WTC11 (cell line): ENCODE data around the gene ZNF516. TPM values are rescaled to one million over a fixed set of nuclear protein-coding genes. Genes with fewer than 3 reads are reported as not detected.

Source experiments
- ATAC-seq: fragments of 200-7000 bp; cut with Tn5 transposase; 2 replicates; pipeline ENCODE4 v1.10.0; 2021; ENCODE audit warnings: mild to moderate bottlenecking, moderate library complexity
- CTCF ChIA-PET: fragments of 300-600 bp; sonication (Branson Sonifier 250); formaldehyde crosslinking; loops from one replicate; lab custom pipeline; 2021; ENCODE audit warnings: antibody characterized with exemption; lab: Charles Lee
- POLR2A ChIA-PET: fragments of 350-600 bp; sonication (Branson Sonifier 250); formaldehyde crosslinking; loops from one replicate; lab custom pipeline; 2021; ENCODE audit warnings: antibody characterized with exemption; lab: Charles Lee
- DNase-seq: peaks from one replicate; pipeline ENCODE4 v3.0.0; 2021; ENCODE audit warnings: low spot score
- H3K27ac Mint-ChIP-seq: 2 replicates; pipeline ENCODE4 v1.8.0; 2021; ENCODE audit warnings: mixed read lengths
- H3K27me3 Mint-ChIP-seq: 2 replicates; pipeline ENCODE4 v1.8.0; 2021; ENCODE audit warnings: low read depth, mild to moderate bottlenecking, moderate library complexity, mixed read lengths
- H3K36me3 Mint-ChIP-seq: 2 replicates; pipeline ENCODE4 v1.8.0; 2021; ENCODE audit warnings: mixed read lengths
- H3K4me1 Mint-ChIP-seq: 2 replicates; pipeline ENCODE4 v1.8.0; 2022; ENCODE audit warnings: mixed read lengths
- H3K4me3 Mint-ChIP-seq: 2 replicates; pipeline ENCODE4 v1.8.0; 2021; ENCODE audit warnings: mild to moderate bottlenecking, moderate library complexity, mixed read lengths
- H3K9me3 Mint-ChIP-seq: 2 replicates; pipeline ENCODE4 v1.8.0; 2021; ENCODE audit warnings: mixed read lengths
- AFF4 ChIP-seq: sonication (generic); formaldehyde crosslinking; IDR thresholded peaks from 2 replicates; pipeline ENCODE4 v1.8.1; 2023; ENCODE audit warnings: mild to moderate bottlenecking, missing genetic modification reagents, borderline replicate concordance
- CREB1 ChIP-seq: sonication (generic); formaldehyde crosslinking; IDR thresholded peaks from 2 replicates; pipeline ENCODE4 v1.8.0; 2023; ENCODE audit warnings: mild to moderate bottlenecking, missing genetic modification reagents
- CTCF ChIP-seq: fragments of 200-600 bp; IDR thresholded peaks from 2 replicates; pipeline ENCODE4 v1.8.0; 2022; ENCODE audit warnings: antibody characterized with exemption
- GABPB1 ChIP-seq: sonication (generic); formaldehyde crosslinking; IDR thresholded peaks from 2 replicates; pipeline ENCODE4 v1.8.1; 2023; ENCODE audit warnings: mild to moderate bottlenecking, missing genetic modification reagents
- NR3C1 ChIP-seq: sonication (generic); formaldehyde crosslinking; conservative IDR thresholded peaks from 2 replicates; pipeline ENCODE4 v1.8.1; 2023; ENCODE audit warnings: low read depth, mild to moderate bottlenecking, missing genetic modification reagents
- OVOL2 ChIP-seq: fragments of 250-450 bp; sonication (Bioruptor Pico); IDR thresholded peaks from 2 replicates; pipeline ENCODE4 v1.9.0; 2021; ENCODE audit warnings: mild to moderate bottlenecking, borderline replicate concordance
- SOX15 ChIP-seq: fragments of 250-450 bp; sonication (Bioruptor Pico); IDR thresholded peaks from 2 replicates; pipeline ENCODE4 v1.9.0; 2021; ENCODE audit warnings: mild to moderate bottlenecking
- STAT6 ChIP-seq: sonication (generic); formaldehyde crosslinking; conservative IDR thresholded peaks from 2 replicates; pipeline ENCODE4 v1.8.1; 2023; ENCODE audit warnings: mild to moderate bottlenecking, low read depth, missing genetic modification reagents, moderate library complexity
- ZBTB21 ChIP-seq: sonication (generic); formaldehyde crosslinking; IDR thresholded peaks from 2 replicates; pipeline ENCODE4 v1.8.1; 2023; ENCODE audit warnings: mild to moderate bottlenecking, missing genetic modification reagents, borderline replicate concordance
- ZNF425 ChIP-seq: fragments of 250-450 bp; sonication (Bioruptor Pico); conservative IDR thresholded peaks from 2 replicates; pipeline ENCODE4 v1.9.0; 2021; ENCODE audit warnings: mild to moderate bottlenecking
- ZSCAN18 ChIP-seq: fragments of 250-450 bp; sonication (Bioruptor Pico); IDR thresholded peaks from 2 replicates; pipeline ENCODE4 v2.1.2; 2022; ENCODE audit warnings: mild to moderate bottlenecking, moderate library complexity
- total RNA-seq: library from RNA; stranded (reverse); gene quantifications from 3 replicates; pipeline ENCODE4 v1.2.3, GENCODE V29; 2021

The ZNF516 gene
- total RNA-seq, 1 experiment from 2014 or later: 58.6 TPM

GRCh38 chr18:76339246-76339620, 155.8 kb downstream of the ZNF516 start (continued):
- TF ChIP-seq AFF4 (CRISPR knock-in tag): no peak
- TF ChIP-seq ZNF425 (CRISPR knock-in tag): no peak
- TF ChIP-seq CREB1 (CRISPR knock-in tag): no peak
- TF ChIP-seq ZSCAN18 (CRISPR knock-in tag): no peak
- no peak for TF ChIP-seq CTCF
- TF ChIP-seq, all 79 proteins: peak for 0

GRCh38 chr18:76338619-76339245, 156.3 kb downstream of the ZNF516 start:
- H3K4me3 Mint-ChIP-seq: no peak overlapping the region
- ATAC-seq: no peak
- H3K4me1 Mint-ChIP-seq: no peaks in the 10 kb centered on the region
- no peak overlapping the region for H3K27ac Mint-ChIP-seq
- no peaks in the 10 kb centered on the region; the same call in 1 of the 2 replicates for H3K27me3 Mint-ChIP-seq
- ChIA-PET POLR2A (no interaction called here), CTCF (no interaction called here)
- TF ChIP-seq NR3C1 (CRISPR knock-in tag): no peak
- TF ChIP-seq STAT6 (CRISPR knock-in tag): no peak
- no peak for TF ChIP-seq OVOL2
- no peak for TF ChIP-seq SOX15 (CRISPR knock-in tag)
- TF ChIP-seq CREB1 (CRISPR knock-in tag): no peak
- TF ChIP-seq GABPB1: no peak
- TF ChIP-seq ZBTB21 (CRISPR knock-in tag): no peak
- DNase-seq: no peak
- no peaks in the 10 kb centered on the region; the same call in 1 of the 2 replicates for H3K36me3 Mint-ChIP-seq
- H3K9me3 Mint-ChIP-seq: peaks cover 9% of the 10 kb centered on the region
